GM12874 (cell line): Measurements from ENCODE around the gene SLC22A3.

Experiments
- TF ChIP-seq, protein P1 (sequence below): IDR thresholded peaks from 2 replicates; pipeline ENCODE4 v1.5.1; 2011; ENCODE audit warnings: low read depth, mild to moderate bottlenecking, control low read depth, low read length, moderate library complexity; ENCODE audit not compliant: insufficient read depth

SLC22A3 gene

DNA sequence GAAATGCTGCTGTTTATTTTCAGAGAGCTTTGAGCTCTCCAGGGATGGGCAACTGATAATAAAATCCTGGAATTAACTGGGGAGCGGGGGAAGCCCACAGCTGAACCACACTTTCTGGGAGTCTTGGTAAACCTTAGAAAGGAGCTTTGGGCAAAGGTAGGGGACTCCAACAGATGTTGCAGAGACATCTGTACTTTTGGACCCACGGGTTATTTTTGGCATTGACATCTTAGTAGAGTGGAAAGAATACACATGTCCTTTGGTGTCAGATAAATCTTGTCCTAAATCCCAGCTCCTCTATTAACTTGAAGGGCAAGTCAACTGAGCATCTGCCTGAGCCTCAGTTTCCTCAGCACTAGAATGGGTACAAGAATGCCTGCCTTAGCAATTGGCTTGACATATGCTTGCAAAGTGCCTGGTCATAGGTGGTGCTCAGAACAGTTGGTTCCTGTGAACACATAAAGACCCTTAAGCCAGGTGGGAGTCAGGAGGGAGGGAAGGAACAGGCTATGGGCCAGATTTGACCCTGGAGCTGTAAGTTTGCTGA lies 5.8 kb downstream of the SLC22A3 start:
- TF ChIP-seq, protein P1, sequence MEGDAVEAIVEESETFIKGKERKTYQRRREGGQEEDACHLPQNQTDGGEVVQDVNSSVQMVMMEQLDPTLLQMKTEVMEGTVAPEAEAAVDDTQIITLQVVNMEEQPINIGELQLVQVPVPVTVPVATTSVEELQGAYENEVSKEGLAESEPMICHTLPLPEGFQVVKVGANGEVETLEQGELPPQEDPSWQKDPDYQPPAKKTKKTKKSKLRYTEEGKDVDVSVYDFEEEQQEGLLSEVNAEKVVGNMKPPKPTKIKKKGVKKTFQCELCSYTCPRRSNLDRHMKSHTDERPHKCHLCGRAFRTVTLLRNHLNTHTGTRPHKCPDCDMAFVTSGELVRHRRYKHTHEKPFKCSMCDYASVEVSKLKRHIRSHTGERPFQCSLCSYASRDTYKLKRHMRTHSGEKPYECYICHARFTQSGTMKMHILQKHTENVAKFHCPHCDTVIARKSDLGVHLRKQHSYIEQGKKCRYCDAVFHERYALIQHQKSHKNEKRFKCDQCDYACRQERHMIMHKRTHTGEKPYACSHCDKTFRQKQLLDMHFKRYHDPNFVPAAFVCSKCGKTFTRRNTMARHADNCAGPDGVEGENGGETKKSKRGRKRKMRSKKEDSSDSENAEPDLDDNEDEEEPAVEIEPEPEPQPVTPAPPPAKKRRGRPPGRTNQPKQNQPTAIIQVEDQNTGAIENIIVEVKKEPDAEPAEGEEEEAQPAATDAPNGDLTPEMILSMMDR = no peak

DNA sequence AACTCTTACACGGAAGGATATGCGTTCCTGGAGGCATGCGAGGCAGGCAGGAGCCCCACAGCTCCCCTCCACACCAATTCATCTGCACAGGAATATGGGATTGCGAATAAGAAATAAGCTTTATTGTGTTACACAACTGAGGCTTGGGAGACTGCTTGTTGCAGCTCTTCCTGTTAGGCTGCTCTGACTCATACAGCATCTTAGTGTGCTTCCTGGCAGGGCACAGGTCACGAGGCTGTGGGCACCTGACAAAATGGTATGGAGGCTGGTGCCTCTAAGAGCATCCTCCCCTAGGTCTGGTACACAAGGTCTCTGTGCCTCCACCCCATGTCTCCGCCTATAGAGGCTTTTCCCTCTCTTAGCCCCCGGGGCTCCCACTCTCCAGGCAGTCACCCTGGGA lies 6.8 kb downstream of the SLC22A3 start:
- TF ChIP-seq, protein P1 = no peak

- TF ChIP-seq, protein P1 = no peak
Observed at GRCh38 chr6:160356074-160356744, 8.0 kb downstream of the SLC22A3 start.

DNA sequence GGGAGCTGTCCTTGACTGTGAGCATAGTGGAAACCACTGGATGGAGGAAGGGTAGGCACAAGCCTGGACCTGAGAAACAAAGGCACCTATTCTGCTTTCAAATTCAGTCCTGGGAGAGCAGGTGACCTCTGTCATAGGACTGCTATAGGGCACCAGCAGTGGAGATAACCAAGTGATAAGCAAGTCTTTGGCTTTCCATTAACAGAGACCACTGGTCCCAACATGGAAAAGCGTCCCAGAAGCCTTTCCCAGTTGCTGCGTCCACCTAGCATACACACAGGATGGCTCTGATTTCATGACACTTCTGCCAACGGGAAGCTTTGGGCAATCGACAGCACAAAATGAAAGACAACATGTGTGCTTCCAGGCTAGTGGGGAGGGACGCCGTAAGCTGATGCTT lies 8.9 kb downstream of the SLC22A3 start:
- TF ChIP-seq, protein P1 = no peak

- TF ChIP-seq, protein P1 = no peak
Observed at GRCh38 chr6:160358225-160359119, 10.3 kb downstream of the SLC22A3 start.

DNA sequence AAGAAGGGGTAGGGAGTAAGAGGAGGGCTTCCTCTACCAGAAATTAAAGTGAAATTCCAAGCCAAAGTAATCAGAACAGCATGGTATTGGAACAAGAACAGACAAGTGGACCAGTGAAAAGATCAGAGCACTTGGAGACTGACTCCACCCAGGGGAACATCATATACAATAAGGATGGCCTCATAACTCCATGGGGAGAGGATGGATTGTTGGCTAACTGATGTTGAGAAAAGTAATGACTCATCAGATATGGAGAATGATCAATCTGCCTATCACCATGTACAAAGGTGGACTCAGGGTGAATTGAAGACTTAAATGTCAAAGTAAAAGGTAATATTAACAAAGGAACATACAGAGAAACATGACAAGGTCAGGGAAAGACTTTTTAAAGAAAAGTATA lies 12.8 kb downstream of the SLC22A3 start:
- TF ChIP-seq, protein P1 = no peak

DNA sequence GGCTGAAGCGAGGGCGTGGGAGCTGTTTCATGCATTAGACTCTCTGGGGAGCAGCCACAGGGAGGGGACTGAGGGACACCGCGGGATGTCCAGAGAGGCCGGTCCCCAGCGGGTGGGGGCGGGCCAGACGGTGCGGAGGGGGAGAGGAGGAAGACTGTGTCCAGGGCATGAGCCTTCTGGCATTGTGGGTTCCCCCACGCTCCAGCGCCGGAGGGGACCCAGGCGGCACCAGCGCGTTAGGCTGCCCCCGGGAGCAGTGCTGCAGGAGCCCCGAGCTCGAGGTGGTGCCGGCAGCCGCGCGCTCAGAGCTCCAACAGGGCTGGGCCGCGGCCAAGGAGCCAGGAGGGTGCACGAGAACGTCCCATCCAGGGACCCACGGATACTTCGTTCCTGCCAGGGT lies 14.4 kb downstream of the SLC22A3 start:
- TF ChIP-seq, protein P1 = no peak
